22Rv1 (cell line): ENCODE results near the gene CHDH.

ENCODE experiments used
- H3K27ac ChIP-seq: fragments of 450-650 bp; 2 replicates; pipeline ENCODE4 v1.5.1; 2017
- CTCF ChIP-seq: fragments of 450-650 bp; IDR thresholded peaks from 2 replicates; pipeline ENCODE4 v1.5.1; 2017; ENCODE audit warnings: mild to moderate bottlenecking
- ZFX ChIP-seq: fragments of 450-650 bp; IDR thresholded peaks from 2 replicates; pipeline ENCODE4 v1.6.1; 2017; ENCODE audit warnings: antibody characterized with exemption, borderline replicate concordance

CHDH gene

DNA sequence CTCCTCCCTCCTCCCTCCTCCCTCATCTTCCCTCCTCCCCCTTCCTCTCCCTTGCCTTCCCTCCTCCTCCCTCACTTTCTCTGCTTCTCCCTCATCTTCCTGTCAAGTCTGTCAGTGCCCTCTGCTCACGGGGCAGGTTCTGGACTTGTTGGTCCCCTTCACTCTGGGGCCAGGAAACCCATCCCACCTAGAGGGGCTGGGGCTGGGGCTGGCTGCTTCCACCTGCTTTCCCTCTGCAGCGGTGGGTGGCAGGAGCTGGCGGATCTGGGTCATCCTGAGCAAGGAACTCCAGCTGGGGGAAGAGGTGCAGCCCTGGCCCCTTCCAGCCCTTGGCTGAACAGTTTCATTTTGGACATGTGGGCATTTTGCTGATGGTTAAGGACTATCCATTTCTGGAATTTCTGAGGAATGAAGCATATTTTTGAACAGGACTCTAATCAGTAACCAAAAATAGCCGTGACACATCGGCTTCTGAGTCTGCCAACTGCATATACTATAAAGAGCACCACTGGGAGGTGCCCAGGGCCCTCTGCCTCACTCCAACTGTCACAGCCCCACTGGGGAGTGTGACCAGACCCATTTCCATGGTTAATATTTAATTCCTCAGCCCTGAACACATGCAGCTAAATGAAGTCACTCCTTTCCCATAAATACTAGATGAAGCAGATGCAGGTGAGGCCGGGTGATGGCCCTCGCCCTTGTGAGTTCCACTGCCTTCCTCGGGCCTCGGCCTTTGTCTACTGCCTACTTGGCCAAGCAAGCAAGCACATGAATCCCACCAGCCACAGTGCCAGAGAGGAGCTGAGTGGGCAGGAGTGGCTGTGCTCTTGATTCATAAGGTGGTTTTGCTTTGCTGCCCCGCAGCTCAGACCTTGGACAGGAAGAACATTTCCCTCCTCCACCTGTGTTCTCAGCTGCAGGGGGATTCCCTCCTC is 39.8 kb downstream of the CHDH start:
- no peak overlapping the region for H3K27ac ChIP-seq
- TF ChIP-seq CTCF (no peak), ZFX (no peak)

GRCh38 chr3:53805463-53806159 is 40.6 kb downstream of the CHDH start:
- TF ChIP-seq ZFX (no peak), CTCF (no peak)
- no peak overlapping the region for H3K27ac ChIP-seq

GRCh38 chr3:53804697-53805462 is 41.3 kb downstream of the CHDH start:
- H3K27ac ChIP-seq, result no peak overlapping the region
- TF ChIP-seq ZFX (no peak), CTCF (no peak)

DNA sequence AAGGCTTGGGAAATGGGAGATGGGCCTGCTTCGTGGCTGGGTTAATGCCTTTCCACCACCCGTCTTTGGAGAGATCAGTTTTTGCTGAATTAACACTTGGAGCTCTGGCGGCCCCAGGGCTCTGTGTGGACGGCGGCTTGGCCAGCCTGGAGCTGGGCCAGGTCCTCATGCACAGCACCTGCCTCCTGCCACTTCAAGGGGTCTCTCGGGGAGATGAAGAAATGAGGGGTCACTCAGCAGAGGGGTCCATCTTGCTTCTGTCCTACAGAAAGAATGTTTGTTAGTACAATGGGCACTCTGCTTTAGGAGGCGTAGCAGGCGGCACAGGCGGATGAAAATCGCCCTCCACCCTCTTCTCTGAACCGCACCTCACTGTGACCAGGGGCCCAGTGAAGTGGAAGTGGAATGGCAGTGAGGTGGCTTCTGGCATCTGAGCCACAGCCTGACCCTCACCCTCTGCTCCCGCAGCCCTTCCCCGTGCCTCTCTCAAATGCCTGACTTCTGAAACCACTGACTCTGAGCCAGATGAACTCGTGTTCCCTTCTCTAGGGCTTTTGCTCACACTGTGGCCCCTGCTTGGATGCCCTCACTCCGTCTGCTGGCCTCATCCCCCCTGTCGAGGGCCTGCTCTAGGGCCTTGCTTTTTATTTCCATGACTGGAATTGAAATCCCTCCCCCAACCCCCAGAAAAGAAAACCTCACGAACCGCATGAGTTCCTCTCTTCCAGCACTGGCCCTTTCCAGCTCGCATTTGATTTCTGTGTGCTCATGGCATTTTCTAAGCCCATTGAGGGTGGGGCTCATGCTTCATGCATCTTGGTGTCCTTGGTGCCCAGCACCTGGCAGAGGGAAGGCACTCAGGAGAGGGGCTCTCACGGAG is 42.2 kb downstream of the CHDH start:
- H3K27ac ChIP-seq, result no peak overlapping the region
- TF ChIP-seq ZFX, result no peak
- TF ChIP-seq CTCF, result no peak

GRCh38 chr3:53803124-53803815 is 42.9 kb downstream of the CHDH start:
- TF ChIP-seq ZFX, result no peak
- TF ChIP-seq CTCF, result no peak
- H3K27ac ChIP-seq, result no peak overlapping the region

DNA sequence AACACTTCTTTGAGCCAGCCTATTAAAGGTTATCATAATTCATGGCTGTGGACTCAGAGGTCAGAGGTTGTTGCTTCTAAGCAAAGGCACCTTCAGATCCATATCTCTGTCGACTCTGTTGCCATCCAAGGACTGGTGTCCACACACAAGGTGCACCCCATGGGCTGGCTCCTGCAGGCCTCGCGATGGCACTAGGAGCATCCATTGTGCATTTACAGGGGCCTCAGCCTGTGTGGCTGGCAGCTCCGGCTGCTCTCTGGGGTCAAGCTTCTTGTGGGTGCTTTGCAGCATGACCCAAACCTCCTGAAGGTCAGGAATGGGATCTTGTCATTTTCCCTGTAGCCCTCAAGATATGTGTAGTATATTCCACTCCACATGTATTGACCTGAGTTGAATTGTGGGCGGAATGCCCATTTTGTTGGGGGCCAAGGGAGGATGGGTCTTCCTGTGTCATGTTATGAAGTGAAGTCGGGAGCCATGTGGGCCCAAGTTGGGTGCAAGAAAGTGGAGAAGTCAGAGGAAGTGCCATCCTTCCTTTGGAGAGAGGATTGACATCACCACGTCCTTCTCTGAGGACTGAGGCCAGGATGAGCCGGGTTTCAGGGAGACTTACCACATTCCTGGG is 43.9 kb downstream of the CHDH start:
- H3K27ac ChIP-seq, result no peak overlapping the region
- no peak for TF ChIP-seq CTCF
- TF ChIP-seq ZFX, result no peak
